T-helper 17 cell (primary cell): ENCODE results near the gene SF3B2. TPM values are rescaled to one million over a fixed set of nuclear protein-coding genes. Genes with fewer than 3 reads are reported as not detected.
"Not testable (repeated sequence)": the region's sequence is repeated elsewhere in the genome, so short reads cannot be mapped to it uniquely, and the experiment has no call there.

Source experiments
- ATAC-seq: fragments of 150-1000 bp; cut with Tn5 transposase; 2 replicates; pipeline ENCODE4 v1.10.0; 2021; ENCODE audit warnings: mild to moderate bottlenecking, moderate library complexity
- DNase-seq, 3 donors: peaks; one replicate each; pipeline versions ENCODE4 v3.0.0 to v3.0.0-alpha.2; 2020 to 2021
- H3K9me3 ChIP-seq: one replicate; pipeline ENCODE4 v1.7.0; 2013; ENCODE audit warnings: low read length, mild to moderate bottlenecking; ENCODE audit not compliant: control insufficient read depth, poor library complexity, severe bottlenecking
- H3K27ac Mint-ChIP-seq: one replicate; pipeline ENCODE4 v1.8.0; 2022; ENCODE audit warnings: mild to moderate bottlenecking, moderate library complexity, mixed read lengths
- H3K27me3 Mint-ChIP-seq: one replicate; pipeline ENCODE4 v1.8.0; 2022; ENCODE audit warnings: mixed read lengths
- H3K36me3 Mint-ChIP-seq: one replicate; pipeline ENCODE4 v1.8.0; 2022; ENCODE audit warnings: low read depth, mixed read lengths
- H3K4me1 Mint-ChIP-seq: one replicate; pipeline ENCODE4 v1.8.0; 2022; ENCODE audit warnings: mild to moderate bottlenecking, mixed read lengths
- H3K4me3 Mint-ChIP-seq: one replicate; pipeline ENCODE4 v1.8.0; 2022; ENCODE audit warnings: mild to moderate bottlenecking, moderate library complexity, mixed read lengths
- total RNA-seq, 4 donors: library from RNA in 2 of 4; stranded (reverse) in 2 of 4; gene quantifications; one replicate each; pipeline ENCODE4 v1.2.3 and lab custom pipeline; 2022 to 2026

Gene SF3B2
- total RNA-seq, 2 donors from 2014 or later = 187 to 208 TPM

- Mint-ChIP-seq H3K27me3 (no peaks in the 10 kb centered on the region), H3K36me3 (peaks cover 2% of the 10 kb centered on the region), H3K4me1 (peaks cover 56% of the 10 kb centered on the region), H3K27ac (peak overlapping the region; percentile 96), H3K4me3 (peak overlapping the region; percentile 88)
- ATAC-seq (peak; percentile 97), DNase-seq (peak; percentile 31 to 49 (median 48))
- H3K9me3 ChIP-seq = no peaks in the 10 kb centered on the region
Measured at GRCh38 chr11:66100272-66101065, 48.3 kb downstream of the SF3B2 start.

- peaks cover 58% of the 10 kb centered on the region for H3K4me1 Mint-ChIP-seq
- no peaks in the 10 kb centered on the region for H3K27me3 Mint-ChIP-seq
- ATAC-seq (peak; percentile 65), DNase-seq (no peak)
- no peaks in the 10 kb centered on the region for H3K9me3 ChIP-seq
- peak overlapping the region; percentile 88 for H3K4me3 Mint-ChIP-seq
- H3K27ac Mint-ChIP-seq = peak overlapping the region; percentile 96
- peaks cover 2% of the 10 kb centered on the region for H3K36me3 Mint-ChIP-seq
Measured at GRCh38 chr11:66101066-66101464, 48.9 kb downstream of the SF3B2 start.

DNA sequence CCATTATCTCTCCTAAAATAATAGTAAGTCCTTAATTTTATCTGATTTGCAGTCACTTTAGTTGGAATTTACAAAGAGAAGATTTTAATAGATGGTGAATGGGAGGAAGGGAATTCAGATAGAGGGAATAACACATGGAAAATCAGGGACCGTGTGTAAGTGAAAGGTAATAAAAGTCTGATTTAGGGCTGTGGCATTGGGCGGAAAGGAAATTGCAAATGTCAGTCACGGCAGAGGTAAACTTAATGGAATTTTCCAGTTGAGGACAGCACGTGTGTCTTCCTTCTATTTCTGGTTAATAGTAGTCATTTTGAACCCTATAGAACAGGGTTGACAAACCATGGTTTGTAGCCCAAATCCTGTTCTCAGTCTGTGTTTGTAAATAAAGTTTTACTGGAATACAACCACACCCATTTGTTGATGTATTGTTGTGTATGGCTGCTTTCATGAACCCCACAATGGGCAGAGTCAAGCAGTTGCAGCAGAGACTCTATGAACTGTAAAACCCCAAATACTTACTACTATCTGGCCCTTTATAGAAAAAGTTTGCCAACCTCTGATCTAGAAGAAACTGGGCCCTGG, 52.0 kb downstream of the SF3B2 start:
- Mint-ChIP-seq H3K27ac (peak overlapping the region; percentile 85), H3K4me1 (peaks cover 67% of the 10 kb centered on the region), H3K4me3 (peak overlapping the region; percentile 5), H3K27me3 (no peaks in the 10 kb centered on the region), H3K36me3 (peaks cover 5% of the 10 kb centered on the region)
- ATAC-seq (no peak), DNase-seq (no peak)
- H3K9me3 ChIP-seq = no peaks in the 10 kb centered on the region

- H3K4me3 Mint-ChIP-seq = peak overlapping the region; percentile 52
- no peaks in the 10 kb centered on the region for H3K9me3 ChIP-seq
- H3K27me3 Mint-ChIP-seq = no peaks in the 10 kb centered on the region
- peaks cover 66% of the 10 kb centered on the region for H3K4me1 Mint-ChIP-seq
- ATAC-seq (no peak), DNase-seq (no peak)
- H3K27ac Mint-ChIP-seq = peak overlapping the region; percentile 67
- peaks cover 5% of the 10 kb centered on the region for H3K36me3 Mint-ChIP-seq
Measured at GRCh38 chr11:66106786-66107599, 54.8 kb downstream of the SF3B2 start.

DNA sequence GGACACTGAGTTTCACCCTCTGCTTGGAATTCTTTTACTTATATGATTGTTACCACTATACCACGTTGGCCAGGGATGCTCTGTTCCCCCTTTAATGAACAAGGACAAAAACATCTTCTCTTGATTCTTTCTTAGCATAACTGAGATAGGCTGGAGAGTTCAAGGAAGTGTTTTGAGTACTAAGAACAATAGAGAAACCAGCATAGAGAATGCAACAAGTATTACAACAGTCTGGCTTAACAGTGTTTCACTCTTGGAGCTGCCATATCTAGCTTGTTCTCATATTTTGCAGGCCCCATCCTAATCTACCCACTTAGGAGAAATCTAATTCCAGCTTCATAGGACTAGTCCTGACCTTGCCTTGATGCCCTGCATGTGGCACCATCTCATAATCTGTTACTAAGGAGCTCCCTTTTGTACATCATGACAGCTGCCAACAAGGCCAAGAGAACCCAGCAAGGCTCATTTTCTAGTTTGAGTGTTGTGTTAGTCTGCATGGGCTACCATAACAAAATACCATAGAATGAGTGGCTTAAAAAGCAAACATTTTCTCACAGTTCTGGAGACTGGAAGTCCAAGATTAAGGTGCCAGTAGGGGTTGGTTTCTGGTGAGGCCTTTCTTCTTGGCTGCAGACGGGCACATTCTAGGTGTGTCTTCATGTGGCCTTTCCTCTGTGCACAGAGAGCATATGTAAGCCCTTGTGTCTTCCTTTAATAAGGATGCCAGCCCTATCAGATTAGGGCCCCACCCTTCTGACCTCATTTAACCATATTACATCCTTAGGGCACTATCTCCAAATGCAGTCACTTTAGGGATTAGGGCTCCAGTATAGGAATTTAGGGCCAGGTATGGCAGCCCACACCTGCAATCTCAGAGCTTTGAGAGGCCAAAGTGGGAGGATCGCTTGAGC, 55.7 kb downstream of the SF3B2 start:
- H3K9me3 ChIP-seq = no peaks in the 10 kb centered on the region
- Mint-ChIP-seq H3K4me1 (peaks cover 74% of the 10 kb centered on the region), H3K27ac (peak overlapping the region; percentile 67), H3K27me3 (no peaks in the 10 kb centered on the region), H3K36me3 (peaks cover 7% of the 10 kb centered on the region), H3K4me3 (peak overlapping the region; percentile 52)
- ATAC-seq (no peak), DNase-seq (no peak)

GRCh38 chr11:66109294-66109693, 57.1 kb downstream of the SF3B2 start:
- DNase-seq (no peak), ATAC-seq (no peak)
- H3K27ac Mint-ChIP-seq = no peak overlapping the region
- no peaks in the 10 kb centered on the region for H3K27me3 Mint-ChIP-seq
- H3K4me3 Mint-ChIP-seq = peak overlapping the region; percentile 70
- H3K9me3 ChIP-seq = no peaks in the 10 kb centered on the region
- peaks cover 73% of the 10 kb centered on the region for H3K4me1 Mint-ChIP-seq
- peaks cover 7% of the 10 kb centered on the region for H3K36me3 Mint-ChIP-seq

DNA sequence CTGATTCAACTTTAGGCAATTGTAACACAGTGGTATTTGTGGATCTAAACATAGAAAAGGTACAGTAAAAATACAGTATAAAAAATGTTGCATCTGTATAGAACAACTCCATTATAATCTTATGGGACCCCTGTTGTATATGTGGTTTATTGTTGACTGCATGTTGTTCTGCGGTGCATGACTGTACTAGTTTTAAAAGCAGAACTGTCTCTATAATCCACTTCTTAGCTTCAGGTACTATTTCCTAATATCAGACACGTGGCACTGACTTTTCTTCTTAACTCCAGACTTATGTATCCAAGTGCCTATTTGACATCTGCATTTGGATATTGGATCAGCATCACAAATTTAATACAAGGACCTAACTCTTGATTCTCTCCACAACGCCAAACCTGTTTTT, 59.0 kb downstream of the SF3B2 start:
- H3K36me3 Mint-ChIP-seq = peaks cover 7% of the 10 kb centered on the region
- ATAC-seq (no peak), DNase-seq (no peak)
- peaks cover 74% of the 10 kb centered on the region for H3K4me1 Mint-ChIP-seq
- peak overlapping the region; percentile 41 for H3K4me3 Mint-ChIP-seq
- H3K27ac Mint-ChIP-seq = no peak overlapping the region
- no peaks in the 10 kb centered on the region for H3K27me3 Mint-ChIP-seq
- H3K9me3 ChIP-seq = no peaks in the 10 kb centered on the region

GRCh38 chr11:66112041-66112491, 59.9 kb downstream of the SF3B2 start:
- DNase-seq (no peak), ATAC-seq (no peak)
- peaks cover 7% of the 10 kb centered on the region for H3K36me3 Mint-ChIP-seq
- H3K27me3 Mint-ChIP-seq = no peaks in the 10 kb centered on the region
- H3K9me3 ChIP-seq = no peaks in the 10 kb centered on the region
- no peak overlapping the region for H3K4me3 Mint-ChIP-seq
- H3K27ac Mint-ChIP-seq = peak overlapping the region; percentile 94
- H3K4me1 Mint-ChIP-seq = peaks cover 79% of the 10 kb centered on the region

DNA sequence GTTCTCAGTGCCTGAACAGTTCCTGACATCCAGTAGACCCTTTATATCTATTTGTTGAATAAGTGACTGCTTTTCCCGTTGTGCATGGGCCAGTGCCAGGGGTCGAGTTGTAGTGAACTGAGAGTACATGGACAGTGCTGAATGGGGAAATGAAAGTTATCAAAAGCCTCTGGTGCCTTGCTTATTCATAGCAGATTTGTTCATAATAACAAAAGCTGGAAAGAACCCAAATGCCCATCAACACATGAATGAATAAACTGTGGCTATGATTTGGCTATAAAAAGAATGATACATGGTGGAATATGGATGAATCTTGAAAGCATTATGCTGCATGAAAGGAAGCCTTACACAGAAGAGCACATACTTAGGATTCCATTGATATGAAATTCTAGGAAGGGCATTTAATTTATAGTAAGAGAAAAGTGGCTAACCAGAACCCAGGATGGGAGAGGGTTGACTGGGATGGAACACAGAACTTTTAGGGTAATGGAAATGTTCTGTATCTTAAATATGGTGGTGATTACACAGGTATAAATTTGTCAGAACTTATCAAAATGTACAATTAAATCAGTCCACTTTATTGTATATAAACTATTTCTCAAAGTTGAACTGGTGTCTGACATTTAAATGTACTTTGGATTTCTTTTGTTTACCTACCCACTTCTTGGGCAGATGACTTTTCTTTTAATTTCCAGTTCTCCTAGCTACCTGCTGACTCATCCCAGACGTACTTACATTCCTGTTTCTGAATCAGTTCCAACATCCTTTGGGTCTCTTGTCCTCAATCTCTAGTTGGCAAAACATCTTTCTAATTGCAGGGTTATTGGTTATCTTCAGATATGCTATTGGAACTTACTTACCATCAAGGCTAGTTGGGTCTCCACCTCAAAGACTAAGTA, 60.7 kb downstream of the SF3B2 start:
- ATAC-seq (no peak), DNase-seq (no peak)
- Mint-ChIP-seq H3K4me1 (peaks cover 77% of the 10 kb centered on the region), H3K36me3 (peaks cover 4% of the 10 kb centered on the region), H3K27me3 (no peaks in the 10 kb centered on the region), H3K27ac (peak overlapping the region; percentile 94), H3K4me3 (peak overlapping the region; percentile 65)
- no peaks in the 10 kb centered on the region for H3K9me3 ChIP-seq

GRCh38 chr11:66114957-66115356, 62.8 kb downstream of the SF3B2 start:
- H3K9me3 ChIP-seq, H3K36me3 Mint-ChIP-seq, DNase-seq, H3K27me3 Mint-ChIP-seq, ATAC-seq: not testable (repeated sequence)
- peak overlapping the region; percentile 91 for H3K4me3 Mint-ChIP-seq
- peaks cover 76% of the 10 kb centered on the region for H3K4me1 Mint-ChIP-seq
- H3K27ac Mint-ChIP-seq = peak overlapping the region; percentile 94

DNA sequence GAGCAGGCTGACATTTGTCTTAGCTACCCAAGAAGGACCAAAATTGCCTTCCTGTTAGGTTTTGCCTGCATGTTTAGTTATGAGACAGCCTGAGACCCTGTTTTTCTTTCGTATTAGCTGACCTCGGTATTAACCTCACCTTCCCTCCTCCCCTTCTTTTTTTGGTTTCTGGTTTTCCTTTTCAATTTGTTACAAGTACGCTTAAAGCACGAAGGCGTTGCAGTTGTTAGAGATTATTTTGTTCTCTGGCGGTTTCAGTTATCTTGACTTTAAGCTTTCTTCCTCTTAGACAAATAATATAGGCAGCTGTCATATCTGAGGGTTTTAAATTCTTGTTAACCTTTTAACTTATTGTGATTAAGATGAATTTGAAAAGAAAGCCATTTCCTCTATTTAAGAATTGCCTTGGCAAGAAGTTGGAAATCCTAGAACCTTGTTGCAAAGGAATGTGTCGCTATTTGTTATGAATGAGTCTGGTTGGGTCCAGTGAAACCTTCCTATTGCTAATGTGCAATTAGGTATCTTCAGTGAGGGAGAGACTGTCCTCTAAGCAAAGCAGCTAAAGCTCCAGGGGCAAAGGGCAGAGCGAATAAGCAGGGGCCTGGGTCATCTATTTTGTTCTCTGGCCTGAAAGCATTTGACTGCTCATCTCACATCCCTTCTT, 63.6 kb downstream of the SF3B2 start:
- ATAC-seq (peak; percentile 70), DNase-seq (no peak)
- H3K27ac Mint-ChIP-seq = peak overlapping the region; percentile 94
- H3K36me3 Mint-ChIP-seq = peaks cover 6% of the 10 kb centered on the region
- no peaks in the 10 kb centered on the region for H3K9me3 ChIP-seq
- H3K4me3 Mint-ChIP-seq = peak overlapping the region; percentile 91
- no peaks in the 10 kb centered on the region for H3K27me3 Mint-ChIP-seq
- H3K4me1 Mint-ChIP-seq = peaks cover 76% of the 10 kb centered on the region
